Neural cell (in vitro differentiated cells): Measurements from ENCODE around the gene GRHL1.

Experiments
- CTCF ChIP-seq: fragments of 450-650 bp; IDR thresholded peaks from 2 replicates; pipeline ENCODE4 v1.5.1; 2014; ENCODE audit warnings: antibody characterized with exemption, mild to moderate bottlenecking, moderate library complexity; ENCODE audit not compliant: poor library complexity, severe bottlenecking
- EP300 ChIP-seq: fragments of 450-650 bp; conservative IDR thresholded peaks from 2 replicates; pipeline ENCODE4 v1.6.1; 2014; ENCODE audit warnings: antibody characterized with exemption, mild to moderate bottlenecking, moderate library complexity; ENCODE audit not compliant: poor library complexity, severe bottlenecking
- EZH2 ChIP-seq: fragments of 200-600, 300-800 bp; shearing (Covaris generic), sonication (generic); IDR thresholded peaks from 2 replicates; pipeline ENCODE4 v1.6.1; 2014; ENCODE audit warnings: antibody characterized with exemption, low read length, borderline replicate concordance, mild to moderate bottlenecking; ENCODE audit not compliant: insufficient read depth, poor library complexity, severe bottlenecking
- MXI1 ChIP-seq: fragments of 450-650 bp; conservative IDR thresholded peaks from 2 replicates; pipeline ENCODE4 v1.6.1; 2014; ENCODE audit warnings: antibody characterized with exemption, mild to moderate bottlenecking; ENCODE audit not compliant: poor library complexity, severe bottlenecking
- REST ChIP-seq: IDR thresholded peaks from 2 replicates; pipeline ENCODE4 v1.6.1; 2012; ENCODE audit warnings: borderline replicate concordance
- TAF1 ChIP-seq: IDR thresholded peaks from 2 replicates; pipeline ENCODE4 v1.6.1; 2012; ENCODE audit warnings: low read depth

GRCh38 chr2:9952856-9953503 is 1.5 kb downstream of the GRHL1 start:
- TF ChIP-seq MXI1 = no peak
- no peak for TF ChIP-seq CTCF
- TF ChIP-seq EZH2 = no peak
- no peak for TF ChIP-seq TAF1
- TF ChIP-seq REST = no peak
- no peak for TF ChIP-seq EP300
